ENCODE measurements around the gene ANKRD30A. TPM values are rescaled to one million over a fixed set of nuclear protein-coding genes. Genes with fewer than 3 reads are reported as not detected.

The ANKRD30A gene
- total and polyA plus RNA-seq, 2 experiments from 2014 or later = not detected

DNA sequence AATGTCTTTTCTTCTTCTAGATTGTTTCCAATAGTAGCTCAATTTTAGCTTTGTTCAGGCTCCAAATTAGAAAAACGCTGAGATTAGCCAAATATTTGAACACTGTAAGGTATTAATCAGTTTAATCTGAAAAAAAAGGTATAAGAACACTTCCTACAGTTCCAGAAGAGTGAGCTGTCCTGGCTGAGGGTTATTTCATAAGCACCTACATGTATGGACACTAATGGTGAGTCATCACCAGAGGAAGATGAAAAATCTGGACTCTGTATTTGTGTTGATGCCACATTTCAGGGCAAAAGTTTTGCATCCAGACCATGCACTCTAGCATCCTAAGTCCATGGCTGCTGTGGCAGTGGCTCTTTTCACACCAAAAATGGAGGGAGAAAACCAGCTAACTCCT, 189.5 kb downstream of the ANKRD30A start (continued):
- TF ChIP-seq, protein P1, sequence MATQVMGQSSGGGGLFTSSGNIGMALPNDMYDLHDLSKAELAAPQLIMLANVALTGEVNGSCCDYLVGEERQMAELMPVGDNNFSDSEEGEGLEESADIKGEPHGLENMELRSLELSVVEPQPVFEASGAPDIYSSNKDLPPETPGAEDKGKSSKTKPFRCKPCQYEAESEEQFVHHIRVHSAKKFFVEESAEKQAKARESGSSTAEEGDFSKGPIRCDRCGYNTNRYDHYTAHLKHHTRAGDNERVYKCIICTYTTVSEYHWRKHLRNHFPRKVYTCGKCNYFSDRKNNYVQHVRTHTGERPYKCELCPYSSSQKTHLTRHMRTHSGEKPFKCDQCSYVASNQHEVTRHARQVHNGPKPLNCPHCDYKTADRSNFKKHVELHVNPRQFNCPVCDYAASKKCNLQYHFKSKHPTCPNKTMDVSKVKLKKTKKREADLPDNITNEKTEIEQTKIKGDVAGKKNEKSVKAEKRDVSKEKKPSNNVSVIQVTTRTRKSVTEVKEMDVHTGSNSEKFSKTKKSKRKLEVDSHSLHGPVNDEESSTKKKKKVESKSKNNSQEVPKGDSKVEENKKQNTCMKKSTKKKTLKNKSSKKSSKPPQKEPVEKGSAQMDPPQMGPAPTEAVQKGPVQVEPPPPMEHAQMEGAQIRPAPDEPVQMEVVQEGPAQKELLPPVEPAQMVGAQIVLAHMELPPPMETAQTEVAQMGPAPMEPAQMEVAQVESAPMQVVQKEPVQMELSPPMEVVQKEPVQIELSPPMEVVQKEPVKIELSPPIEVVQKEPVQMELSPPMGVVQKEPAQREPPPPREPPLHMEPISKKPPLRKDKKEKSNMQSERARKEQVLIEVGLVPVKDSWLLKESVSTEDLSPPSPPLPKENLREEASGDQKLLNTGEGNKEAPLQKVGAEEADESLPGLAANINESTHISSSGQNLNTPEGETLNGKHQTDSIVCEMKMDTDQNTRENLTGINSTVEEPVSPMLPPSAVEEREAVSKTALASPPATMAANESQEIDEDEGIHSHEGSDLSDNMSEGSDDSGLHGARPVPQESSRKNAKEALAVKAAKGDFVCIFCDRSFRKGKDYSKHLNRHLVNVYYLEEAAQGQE (IDR thresholded peaks at IDR 0.05; ENCODE audit: unreplicated experiment) = no peak
- TF ChIP-seq, protein P2, sequence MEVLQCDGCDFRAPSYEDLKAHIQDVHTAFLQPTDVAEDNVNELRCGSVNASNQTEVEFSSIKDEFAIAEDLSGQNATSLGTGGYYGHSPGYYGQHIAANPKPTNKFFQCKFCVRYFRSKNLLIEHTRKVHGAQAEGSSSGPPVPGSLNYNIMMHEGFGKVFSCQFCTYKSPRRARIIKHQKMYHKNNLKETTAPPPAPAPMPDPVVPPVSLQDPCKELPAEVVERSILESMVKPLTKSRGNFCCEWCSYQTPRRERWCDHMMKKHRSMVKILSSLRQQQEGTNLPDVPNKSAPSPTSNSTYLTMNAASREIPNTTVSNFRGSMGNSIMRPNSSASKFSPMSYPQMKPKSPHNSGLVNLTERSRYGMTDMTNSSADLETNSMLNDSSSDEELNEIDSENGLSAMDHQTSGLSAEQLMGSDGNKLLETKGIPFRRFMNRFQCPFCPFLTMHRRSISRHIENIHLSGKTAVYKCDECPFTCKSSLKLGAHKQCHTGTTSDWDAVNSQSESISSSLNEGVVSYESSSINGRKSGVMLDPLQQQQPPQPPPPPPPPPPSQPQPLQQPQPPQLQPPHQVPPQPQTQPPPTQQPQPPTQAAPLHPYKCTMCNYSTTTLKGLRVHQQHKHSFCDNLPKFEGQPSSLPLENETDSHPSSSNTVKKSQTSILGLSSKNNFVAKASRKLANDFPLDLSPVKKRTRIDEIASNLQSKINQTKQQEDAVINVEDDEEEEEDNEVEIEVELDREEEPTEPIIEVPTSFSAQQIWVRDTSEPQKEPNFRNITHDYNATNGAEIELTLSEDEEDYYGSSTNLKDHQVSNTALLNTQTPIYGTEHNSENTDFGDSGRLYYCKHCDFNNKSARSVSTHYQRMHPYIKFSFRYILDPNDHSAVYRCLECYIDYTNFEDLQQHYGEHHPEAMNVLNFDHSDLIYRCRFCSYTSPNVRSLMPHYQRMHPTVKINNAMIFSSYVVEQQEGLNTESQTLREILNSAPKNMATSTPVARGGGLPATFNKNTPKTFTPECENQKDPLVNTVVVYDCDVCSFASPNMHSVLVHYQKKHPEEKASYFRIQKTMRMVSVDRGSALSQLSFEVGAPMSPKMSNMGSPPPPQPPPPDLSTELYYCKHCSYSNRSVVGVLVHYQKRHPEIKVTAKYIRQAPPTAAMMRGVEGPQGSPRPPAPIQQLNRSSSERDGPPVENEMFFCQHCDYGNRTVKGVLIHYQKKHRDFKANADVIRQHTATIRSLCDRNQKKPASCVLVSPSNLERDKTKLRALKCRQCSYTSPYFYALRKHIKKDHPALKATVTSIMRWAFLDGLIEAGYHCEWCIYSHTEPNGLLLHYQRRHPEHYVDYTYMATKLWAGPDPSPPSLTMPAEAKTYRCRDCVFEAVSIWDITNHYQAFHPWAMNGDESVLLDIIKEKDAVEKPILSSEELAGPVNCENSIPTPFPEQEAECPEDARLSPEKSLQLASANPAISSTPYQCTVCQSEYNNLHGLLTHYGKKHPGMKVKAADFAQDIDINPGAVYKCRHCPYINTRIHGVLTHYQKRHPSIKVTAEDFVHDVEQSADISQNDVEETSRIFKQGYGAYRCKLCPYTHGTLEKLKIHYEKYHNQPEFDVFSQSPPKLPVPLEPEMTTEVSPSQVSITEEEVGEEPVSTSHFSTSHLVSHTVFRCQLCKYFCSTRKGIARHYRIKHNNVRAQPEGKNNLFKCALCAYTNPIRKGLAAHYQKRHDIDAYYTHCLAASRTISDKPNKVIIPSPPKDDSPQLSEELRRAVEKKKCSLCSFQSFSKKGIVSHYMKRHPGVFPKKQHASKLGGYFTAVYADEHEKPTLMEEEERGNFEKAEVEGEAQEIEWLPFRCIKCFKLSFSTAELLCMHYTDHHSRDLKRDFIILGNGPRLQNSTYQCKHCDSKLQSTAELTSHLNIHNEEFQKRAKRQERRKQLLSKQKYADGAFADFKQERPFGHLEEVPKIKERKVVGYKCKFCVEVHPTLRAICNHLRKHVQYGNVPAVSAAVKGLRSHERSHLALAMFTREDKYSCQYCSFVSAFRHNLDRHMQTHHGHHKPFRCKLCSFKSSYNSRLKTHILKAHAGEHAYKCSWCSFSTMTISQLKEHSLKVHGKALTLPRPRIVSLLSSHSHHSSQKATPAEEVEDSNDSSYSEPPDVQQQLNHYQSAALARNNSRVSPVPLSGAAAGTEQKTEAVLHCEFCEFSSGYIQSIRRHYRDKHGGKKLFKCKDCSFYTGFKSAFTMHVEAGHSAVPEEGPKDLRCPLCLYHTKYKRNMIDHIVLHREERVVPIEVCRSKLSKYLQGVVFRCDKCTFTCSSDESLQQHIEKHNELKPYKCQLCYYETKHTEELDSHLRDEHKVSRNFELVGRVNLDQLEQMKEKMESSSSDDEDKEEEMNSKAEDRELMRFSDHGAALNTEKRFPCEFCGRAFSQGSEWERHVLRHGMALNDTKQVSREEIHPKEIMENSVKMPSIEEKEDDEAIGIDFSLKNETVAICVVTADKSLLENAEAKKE (CRISPR knock-in tag; IDR thresholded peaks at IDR 0.05) = no peak

DNA sequence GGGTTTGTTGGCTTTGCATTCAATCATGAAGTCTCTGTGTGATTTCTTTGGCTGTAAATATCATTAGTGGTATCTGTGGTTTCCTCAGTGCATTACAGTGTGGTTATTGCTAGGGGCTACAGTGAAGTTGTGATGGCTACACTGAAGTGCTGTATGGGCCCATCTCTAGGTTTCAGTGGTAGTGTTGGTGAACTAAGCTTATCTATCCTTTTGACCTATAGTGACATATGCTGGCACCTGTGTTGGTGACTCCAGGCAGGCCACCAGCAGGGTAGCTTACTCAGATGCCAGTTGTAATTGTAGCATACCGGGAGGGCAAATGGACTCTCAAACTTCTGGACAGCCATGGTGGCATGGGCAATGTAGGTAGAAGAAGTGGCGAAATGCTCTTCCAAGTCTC, 219.0 kb downstream of the ANKRD30A start:
- H3K4me2 ChIP-seq = no peak overlapping the region
- Mint-ChIP-seq H3K4me1 (no peaks in the 10 kb centered on the region), H3K4me3 (no peak overlapping the region), H3K27me3 (ENCODE audit: insufficient read depth, low read depth, poor library complexity) (peaks cover 2% of the 10 kb centered on the region), H3K9me3 (peaks cover 93% of the 10 kb centered on the region), H3K36me3 (ENCODE audit: low read depth) (peaks cover 25% of the 10 kb centered on the region), H3K27ac (no peak overlapping the region)
- no peaks in the 10 kb centered on the region for H4K20me1 ChIP-seq (replicated peaks; ENCODE audit: insufficient read depth)
- no peaks in the 10 kb centered on the region for H3K4me1 ChIP-seq (ENCODE audit: insufficient read depth)
- no peaks in the 10 kb centered on the region for H3K9me2 ChIP-seq (ENCODE audit: insufficient read depth)
- H3F3A ChIP-seq (replicated peaks; ENCODE audit: low read depth) = no peaks in the 10 kb centered on the region
- H3K27ac ChIP-seq (ENCODE audit: low read depth) = no peak overlapping the region
- DNase-seq (ENCODE audit: low spot score) (no peak), ATAC-seq (no peak)
- no peak overlapping the region for H3K4me3 ChIP-seq
- H3K79me2 ChIP-seq (replicated peaks; ENCODE audit: insufficient read depth) = no peaks in the 10 kb centered on the region
- H3K27me3 ChIP-seq (ENCODE audit: insufficient read depth) = no peaks in the 10 kb centered on the region
- H3K36me3 ChIP-seq (ENCODE audit: insufficient read depth) = peaks cover 7% of the 10 kb centered on the region; the same call in 1 of the 2 replicates
- no peak overlapping the region for H2AFZ ChIP-seq
- TF ChIP-seq EZH2 (IDR thresholded peaks at IDR 0.05; ENCODE audit: low read depth, unreplicated experiment) = no peak
- TF ChIP-seq, protein P1 (IDR thresholded peaks at IDR 0.05; ENCODE audit: unreplicated experiment) = no peak

All from GM23338 (cell line).